H1 (cell line): ENCODE data around the gene CBS.
"Not testable (repeated sequence)": the region's sequence is repeated elsewhere in the genome, so short reads cannot be mapped to it uniquely, and the experiment has no call there.

Experiments used
- CBX8 ChIP-seq: fragments of 300-800, 300-1000 bp; sonication (generic); IDR thresholded peaks from 2 replicates; pipeline ENCODE4 v1.7.1; 2016; ENCODE audit warnings: low read depth, low read length, borderline replicate concordance
- EP300 ChIP-seq, 2 experiments: IDR thresholded peaks; 1 replicate in 1 of 2; 2 replicates in 1 of 2; pipeline ENCODE4 v1.6.1; 2011 to 2012; ENCODE audit warnings: low read depth in 2 of 2, low read length in 2 of 2, mild to moderate bottlenecking in 2 of 2, borderline replicate concordance in 1 of 2, inconsistent platforms in 1 of 2, moderate library complexity in 1 of 2
- EZH2 ChIP-seq: fragments of 200-600 bp; sonication (generic); IDR thresholded peaks from 2 replicates; pipeline ENCODE4 v1.7.1; 2012; ENCODE audit warnings: low read depth, mild to moderate bottlenecking, moderate library complexity, low read length, inconsistent platforms; ENCODE audit not compliant: severe bottlenecking
- GABPA ChIP-seq: IDR thresholded peaks from 2 replicates; pipeline ENCODE4 v1.6.1; 2011; ENCODE audit warnings: mild to moderate bottlenecking, low read length, moderate library complexity, borderline replicate concordance; ENCODE audit not compliant: insufficient read depth
- POLR2A ChIP-seq, 2 experiments: IDR thresholded peaks; 1 replicate in 1 of 2; 2 replicates in 1 of 2; pipeline ENCODE4 v1.6.1; 2011; ENCODE audit warnings: low read depth in 2 of 2, low read length in 2 of 2, mild to moderate bottlenecking in 2 of 2; ENCODE audit errors: control extremely low read depth in 1 of 2
- POU5F1 ChIP-seq: IDR thresholded peaks from 2 replicates; pipeline ENCODE4 v1.6.1; 2011; ENCODE audit warnings: low read depth, mild to moderate bottlenecking, low read length, moderate library complexity
- RFX5 ChIP-seq: IDR thresholded peaks from 2 replicates; pipeline ENCODE4 v1.6.1; 2011; ENCODE audit warnings: low read depth, low read length, improper control_type of control experiment, borderline replicate concordance
- SP4 ChIP-seq: IDR thresholded peaks from 2 replicates; pipeline ENCODE4 v1.6.1; 2012; ENCODE audit warnings: low read length, inconsistent platforms
- TAF7 ChIP-seq: optimal IDR thresholded peaks from 2 replicates; pipeline ENCODE3; 2011; ENCODE audit warnings: low read depth, mild to moderate bottlenecking, inconsistent platforms, low read length, moderate library complexity, borderline replicate concordance
- TF ChIP-seq, protein P1 (sequence below), 3 experiments: IDR thresholded peaks; 1 replicate in 2 of 3; 2 replicates in 1 of 3; pipeline versions ENCODE4 v1.5.1 to v1.6.1; 2011; ENCODE audit warnings: low read length in 3 of 3, mild to moderate bottlenecking in 3 of 3, inconsistent platforms in 2 of 3, low read depth in 1 of 3, moderate library complexity in 1 of 3; ENCODE audit not compliant: insufficient read depth in 1 of 3; ENCODE audit errors: control extremely low read depth in 1 of 3
- TF ChIP-seq, protein P2 (sequence below): IDR thresholded peaks from 2 replicates; pipeline ENCODE4 v1.6.1; 2012; ENCODE audit warnings: low read length, inconsistent platforms
- TF ChIP-seq, protein P3 (sequence below): IDR thresholded peaks from 2 replicates; pipeline ENCODE4 v1.6.1; 2011; ENCODE audit warnings: low read length, improper control_type of control experiment

DNA sequence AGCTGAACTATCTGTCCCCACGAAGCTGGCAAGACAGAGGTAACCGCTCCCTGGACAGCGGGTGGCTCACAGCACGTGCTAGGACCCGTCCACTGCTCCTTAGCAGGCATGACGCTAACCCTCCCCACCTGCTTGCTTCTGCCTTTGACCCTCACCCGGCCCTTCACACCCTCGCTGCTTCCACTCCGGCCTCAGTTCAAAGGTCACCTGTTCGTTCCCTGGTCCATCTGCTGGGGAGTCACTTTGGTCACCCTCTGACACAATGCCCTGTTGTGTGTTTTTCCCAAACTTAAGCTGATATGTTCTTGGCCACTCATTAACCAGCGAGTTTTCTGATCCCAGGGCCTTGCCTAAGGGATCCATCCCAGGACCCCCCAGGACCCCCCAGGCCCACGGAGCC is 7.6 kb downstream of the CBS start:
- TF ChIP-seq, protein P1, sequence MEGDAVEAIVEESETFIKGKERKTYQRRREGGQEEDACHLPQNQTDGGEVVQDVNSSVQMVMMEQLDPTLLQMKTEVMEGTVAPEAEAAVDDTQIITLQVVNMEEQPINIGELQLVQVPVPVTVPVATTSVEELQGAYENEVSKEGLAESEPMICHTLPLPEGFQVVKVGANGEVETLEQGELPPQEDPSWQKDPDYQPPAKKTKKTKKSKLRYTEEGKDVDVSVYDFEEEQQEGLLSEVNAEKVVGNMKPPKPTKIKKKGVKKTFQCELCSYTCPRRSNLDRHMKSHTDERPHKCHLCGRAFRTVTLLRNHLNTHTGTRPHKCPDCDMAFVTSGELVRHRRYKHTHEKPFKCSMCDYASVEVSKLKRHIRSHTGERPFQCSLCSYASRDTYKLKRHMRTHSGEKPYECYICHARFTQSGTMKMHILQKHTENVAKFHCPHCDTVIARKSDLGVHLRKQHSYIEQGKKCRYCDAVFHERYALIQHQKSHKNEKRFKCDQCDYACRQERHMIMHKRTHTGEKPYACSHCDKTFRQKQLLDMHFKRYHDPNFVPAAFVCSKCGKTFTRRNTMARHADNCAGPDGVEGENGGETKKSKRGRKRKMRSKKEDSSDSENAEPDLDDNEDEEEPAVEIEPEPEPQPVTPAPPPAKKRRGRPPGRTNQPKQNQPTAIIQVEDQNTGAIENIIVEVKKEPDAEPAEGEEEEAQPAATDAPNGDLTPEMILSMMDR (IDR thresholded peaks at IDR 0.05; ENCODE audit: control extremely low read depth in 1 of 3, insufficient read depth in 1 of 3, low read depth in 1 of 3, low read length in 3 of 3) = not testable (repeated sequence)
- not testable (repeated sequence) for TF ChIP-seq EP300 (IDR thresholded peaks at IDR 0.05; ENCODE audit: borderline replicate concordance in 1 of 2, low read depth in 2 of 2, low read length in 2 of 2); SP4; CBX8; EZH2; POLR2A (IDR thresholded peaks at IDR 0.05; ENCODE audit: control extremely low read depth in 1 of 2, low read depth in 2 of 2, low read length in 2 of 2); GABPA; POU5F1; RFX5; TAF7
- TF ChIP-seq, protein P2, sequence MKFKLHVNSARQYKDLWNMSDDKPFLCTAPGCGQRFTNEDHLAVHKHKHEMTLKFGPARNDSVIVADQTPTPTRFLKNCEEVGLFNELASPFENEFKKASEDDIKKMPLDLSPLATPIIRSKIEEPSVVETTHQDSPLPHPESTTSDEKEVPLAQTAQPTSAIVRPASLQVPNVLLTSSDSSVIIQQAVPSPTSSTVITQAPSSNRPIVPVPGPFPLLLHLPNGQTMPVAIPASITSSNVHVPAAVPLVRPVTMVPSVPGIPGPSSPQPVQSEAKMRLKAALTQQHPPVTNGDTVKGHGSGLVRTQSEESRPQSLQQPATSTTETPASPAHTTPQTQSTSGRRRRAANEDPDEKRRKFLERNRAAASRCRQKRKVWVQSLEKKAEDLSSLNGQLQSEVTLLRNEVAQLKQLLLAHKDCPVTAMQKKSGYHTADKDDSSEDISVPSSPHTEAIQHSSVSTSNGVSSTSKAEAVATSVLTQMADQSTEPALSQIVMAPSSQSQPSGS = not testable (repeated sequence)
- TF ChIP-seq, protein P3, sequence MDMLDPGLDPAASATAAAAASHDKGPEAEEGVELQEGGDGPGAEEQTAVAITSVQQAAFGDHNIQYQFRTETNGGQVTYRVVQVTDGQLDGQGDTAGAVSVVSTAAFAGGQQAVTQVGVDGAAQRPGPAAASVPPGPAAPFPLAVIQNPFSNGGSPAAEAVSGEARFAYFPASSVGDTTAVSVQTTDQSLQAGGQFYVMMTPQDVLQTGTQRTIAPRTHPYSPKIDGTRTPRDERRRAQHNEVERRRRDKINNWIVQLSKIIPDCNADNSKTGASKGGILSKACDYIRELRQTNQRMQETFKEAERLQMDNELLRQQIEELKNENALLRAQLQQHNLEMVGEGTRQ = not testable (repeated sequence)
